HepG2 (cell line): ENCODE measurements around the gene GARIN1A. TPM values are rescaled to one million over a fixed set of nuclear protein-coding genes. Genes with fewer than 3 reads are reported as not detected.
"Not testable (repeated sequence)": the region's sequence is repeated elsewhere in the genome, so short reads cannot be mapped to it uniquely, and the experiment has no call there.

Experiments
- ATAC-seq: fragments of 200-7000 bp; cut with Tn5 transposase; 3 replicates; pipeline ENCODE4 v1.9.1; 2020; ENCODE audit warnings: mild to moderate bottlenecking, moderate library complexity
- BruUV-seq: library from RNA; stranded (reverse); fragments of 400-500 nt; replicated peaks from 2 replicates; lab custom pipeline; 2021; lab: Mats Ljungman, UMichigan
- CTCF ChIA-PET: fragments of 300-600 bp; formaldehyde crosslinking; extraction: SDS; loops from one replicate; lab custom pipeline; 2021; ENCODE audit warnings: low total read pairs, inconsistent platforms, low intra/inter-chr PET ratio; lab: Yijun Ruan, JAX
- POLR2A ChIA-PET: fragments of 350-600 bp; sonication (Branson Sonifier 250); formaldehyde crosslinking; loops from one replicate; lab custom pipeline; 2020; ENCODE audit warnings: antibody characterized with exemption, inconsistent platforms; lab: Yijun Ruan, JAX
- DNase-seq: peaks from one replicate; pipeline ENCODE4 v3.0.0-alpha.2; 2015; ENCODE audit warnings: low spot score
- FAIRE-seq: peaks from 3 replicates; lab custom pipeline; 2011; peaks lifted over from hg19 to GRCh38; lab: Jason Lieb, UNC
- H2AFZ ChIP-seq: one replicate; pipeline ENCODE4 v1.6.1; 2011; ENCODE audit warnings: low read length, inconsistent platforms
- H3K27ac ChIP-seq: fragments of 300-600 bp; 3 replicates; pipeline ENCODE4 v1.8.0; 2011; ENCODE audit warnings: mixed run types, mild to moderate bottlenecking, mixed read lengths, low read length, inconsistent platforms; ENCODE audit not compliant: insufficient read depth; ENCODE audit errors: extremely low read length
- H3K27me3 ChIP-seq, 2 experiments: fragments of 200-600 bp in 1 of 2; 2 replicates in 1 of 2; 3 replicates in 1 of 2; pipeline versions ENCODE4 v1.6.0 to v1.8.0; 2011; ENCODE audit warnings: low read length in 2 of 2, mild to moderate bottlenecking in 2 of 2, moderate library complexity in 2 of 2, inconsistent platforms in 1 of 2; ENCODE audit not compliant: insufficient read depth in 2 of 2, control insufficient read depth in 1 of 2
- H3K36me3 ChIP-seq, 2 experiments: fragments of 200-600 bp in 1 of 2; replicated peaks in 1 of 2; 2 replicates in 1 of 2; 3 replicates in 1 of 2; pipeline versions ENCODE4 v1.5.1 to v1.8.0; 2011; ENCODE audit warnings: low read length in 2 of 2, inconsistent platforms in 1 of 2; ENCODE audit not compliant: insufficient read depth in 2 of 2, control insufficient read depth in 1 of 2
- H3K4me1 ChIP-seq: 2 replicates; pipeline ENCODE4 v1.5.1; 2012; ENCODE audit warnings: low read length, inconsistent platforms; ENCODE audit not compliant: insufficient read depth
- H3K4me2 ChIP-seq: 2 replicates; pipeline ENCODE4 v1.6.0; 2011; ENCODE audit warnings: low read depth, low read length, inconsistent platforms
- H3K4me3 ChIP-seq, 3 experiments: fragments of 200-600 bp in 1 of 3; sonication (generic), shearing (Covaris generic) in 1 of 3; replicated peaks in 1 of 3; 2 replicates each; pipeline ENCODE4 v1.5.1; 2011 to 2016; ENCODE audit warnings: low read length in 3 of 3, inconsistent platforms in 2 of 3, low read depth in 2 of 3, mild to moderate bottlenecking in 2 of 3, control low read depth in 1 of 3, mixed read lengths in 1 of 3; ENCODE audit not compliant: insufficient read depth in 1 of 3
- H3K79me2 ChIP-seq: one replicate; pipeline ENCODE4 v1.6.1; 2011; ENCODE audit warnings: low read length, inconsistent platforms; ENCODE audit not compliant: insufficient read depth
- H3K9ac ChIP-seq: 2 replicates; pipeline ENCODE4 v1.6.0; 2011; ENCODE audit warnings: mild to moderate bottlenecking, low read depth, low read length, inconsistent platforms; ENCODE audit not compliant: insufficient read depth
- H3K9me3 ChIP-seq: 2 replicates; pipeline ENCODE4 v1.5.1; 2012; ENCODE audit warnings: mild to moderate bottlenecking, low read length
- H4K20me1 ChIP-seq: 2 replicates; pipeline ENCODE4 v1.6.0; 2011; ENCODE audit warnings: inconsistent platforms, mild to moderate bottlenecking, low read length, moderate library complexity; ENCODE audit not compliant: insufficient read depth
- WGBS: methylation state at CpG from one replicate; pipeline ENCODE4 v1.1.6; 2017; ENCODE audit warnings: low lambda C conversion rate; 5-methylcytosine and 5-hydroxymethylcytosine counted together
- in situ Hi-C: cut with HindIII; loops from 2 replicates; pipeline ENCODE4 v1.10.0; 2017; ENCODE audit warnings: low pct_unique_long_range_greater_than_20kb; ENCODE audit not compliant: extremely low pct_ligation_motif_present
- intact Hi-C: fragments of 100-400 bp; cut with micrococcal nuclease; formaldehyde crosslinking; loops from one replicate; pipeline ENCODE4 v1.10.0; 2022; ENCODE audit not compliant: unreplicated experiment
- polyA plus RNA-seq, 8 experiments: library from polyadenylated mRNA; depleted of rRNA in 3 of 8; stranded (reverse) in 7 of 8; unstranded in 1 of 8; fragments of >200 nt; fragmentation: Illumina TruSeq in 4 of 8; extraction: Trizol in 4 of 8; gene quantifications; 2 replicates each; pipeline versions ENCODE4 v1.2.1 to v1.2.3, GENCODE V29; 2011 to 2016; ENCODE audit warnings: low read depth in 4 of 8, missing spikeins in 1 of 8, mixed read lengths in 1 of 8; ENCODE audit not compliant: insufficient read depth in 1 of 8
- total RNA-seq, 5 experiments: library from RNA; depleted of rRNA; stranded (reverse); fragments of >200 nt; fragmentation: Illumina TruSeq; extraction: Trizol; gene quantifications; 2 replicates each; pipeline ENCODE4 v1.2.3, GENCODE V29; 2016; ENCODE audit warnings: low read depth in 1 of 5

GARIN1A gene
- total and polyA plus RNA-seq, 2 of the 13 experiments (the other 11 are each of a cell fraction or from before 2014, with no cell fraction given), result 0.12 TPM; not detected in 1

DNA sequence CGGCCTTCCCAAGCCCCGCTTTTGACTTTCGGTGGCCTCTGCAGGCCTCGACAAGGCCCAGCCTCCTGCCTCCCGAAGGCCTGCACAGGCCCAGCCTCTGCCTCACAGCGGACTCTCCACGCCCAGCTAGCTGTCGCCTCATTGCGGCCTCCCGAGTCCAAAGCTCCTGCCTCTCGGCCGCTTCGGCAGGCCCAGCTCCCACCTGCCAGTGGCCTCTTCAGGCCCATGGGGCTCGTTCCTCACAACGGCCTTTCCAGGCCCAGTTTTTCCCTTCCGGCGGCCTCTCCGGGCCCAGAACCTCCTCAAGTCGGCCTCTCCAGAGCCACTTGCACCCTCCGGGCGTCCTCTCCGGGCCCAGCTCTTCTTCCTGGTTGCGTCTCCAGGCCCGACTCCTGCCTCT is 19.5 kb upstream of the GARIN1A start:
- H2AFZ ChIP-seq, BruUV-seq, H3K4me1 ChIP-seq, H3K27me3 ChIP-seq, FAIRE-seq, CTCF ChIA-PET, in situ Hi-C loops, POLR2A ChIA-PET, H3K36me3 ChIP-seq, ATAC-seq, H3K9ac ChIP-seq, H4K20me1 ChIP-seq, H3K79me2 ChIP-seq, DNase-seq, H3K27ac ChIP-seq, H3K4me2 ChIP-seq, H3K9me3 ChIP-seq, intact Hi-C loops, H3K4me3 ChIP-seq: not testable (repeated sequence)
- WGBS, result 97% methylated on average over 9 of the region's 24 CpGs

DNA sequence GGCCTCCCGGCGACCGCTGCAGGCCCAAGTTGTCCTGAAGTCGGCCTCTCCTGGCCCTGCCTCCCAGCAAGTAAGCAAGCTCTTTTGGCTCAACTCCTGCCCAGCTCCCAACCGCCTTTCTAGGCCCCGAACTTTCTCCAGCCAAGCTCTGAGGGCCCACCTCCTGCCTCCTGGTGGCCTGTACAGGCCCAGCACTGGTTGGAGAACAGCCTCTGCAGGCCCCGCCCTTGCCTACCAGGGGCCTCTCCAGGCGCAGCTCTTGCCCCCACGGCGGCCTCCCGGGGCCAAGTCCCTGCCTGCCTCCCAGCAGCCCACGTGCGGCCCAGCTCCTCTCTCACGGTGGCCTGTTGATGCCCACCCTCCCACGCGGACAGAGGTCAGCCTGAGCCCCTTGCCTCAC is 18.9 kb upstream of the GARIN1A start:
- in situ Hi-C loops, DNase-seq, POLR2A ChIA-PET, CTCF ChIA-PET, H3K9ac ChIP-seq, H3K4me2 ChIP-seq, H3K4me1 ChIP-seq, H3K4me3 ChIP-seq, H2AFZ ChIP-seq, H3K79me2 ChIP-seq, H4K20me1 ChIP-seq, intact Hi-C loops, H3K27me3 ChIP-seq, ATAC-seq, H3K36me3 ChIP-seq, FAIRE-seq, H3K9me3 ChIP-seq, BruUV-seq, H3K27ac ChIP-seq: not testable (repeated sequence)
- 98% methylated on average over 12 of the region's 16 CpGs for WGBS

DNA sequence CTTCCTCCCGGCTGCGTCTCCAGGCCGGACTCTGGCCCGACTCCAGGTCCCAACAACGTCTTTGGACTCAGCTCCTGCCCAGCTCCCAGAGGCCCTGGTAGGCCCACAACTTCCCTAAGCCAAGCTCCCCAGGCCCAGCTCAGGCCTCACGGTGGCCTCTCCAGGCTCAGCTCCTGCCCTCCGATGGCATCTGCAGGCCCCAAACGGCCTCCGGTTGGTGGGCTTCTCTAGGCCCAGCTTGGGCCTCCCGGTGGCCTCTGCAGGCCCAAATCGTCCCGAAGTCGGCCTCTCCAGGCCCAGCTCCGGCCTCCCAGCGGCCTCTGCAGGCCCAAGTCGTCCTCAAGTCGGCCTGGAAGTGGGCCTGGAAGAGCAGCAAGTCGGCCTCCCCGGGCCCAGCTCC is 18.0 kb upstream of the GARIN1A start:
- H3K36me3 ChIP-seq, intact Hi-C loops, H4K20me1 ChIP-seq, H2AFZ ChIP-seq, H3K4me2 ChIP-seq, H3K27me3 ChIP-seq, H3K4me1 ChIP-seq, H3K9me3 ChIP-seq, H3K9ac ChIP-seq, DNase-seq, H3K27ac ChIP-seq, POLR2A ChIA-PET, H3K4me3 ChIP-seq, CTCF ChIA-PET, in situ Hi-C loops, BruUV-seq, H3K79me2 ChIP-seq, ATAC-seq, FAIRE-seq: not testable (repeated sequence)
- WGBS, result 100% methylated on average over 5 of the region's 19 CpGs

DNA sequence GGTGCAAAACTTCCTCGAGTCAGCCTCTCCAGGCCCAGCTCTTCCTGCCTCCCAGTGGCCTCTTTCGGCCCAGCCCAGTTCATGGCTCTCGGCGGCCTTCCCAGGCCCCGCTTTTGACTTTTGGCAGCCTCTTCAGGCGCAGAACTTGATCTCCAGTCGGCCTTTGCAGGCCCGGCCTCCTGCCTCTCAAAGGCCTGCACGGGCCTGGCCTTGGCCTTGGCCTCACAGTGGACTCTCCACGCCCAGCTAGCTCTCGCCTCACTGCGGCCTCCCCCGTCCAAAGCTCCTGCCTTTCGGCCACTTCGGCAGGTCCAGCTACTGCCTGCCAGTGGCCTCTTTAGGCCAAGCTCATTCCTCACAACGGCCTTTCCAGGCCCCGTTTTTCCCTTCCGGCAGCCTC is 17.6 kb upstream of the GARIN1A start:
- H3K4me1 ChIP-seq, H3K4me3 ChIP-seq, intact Hi-C loops, FAIRE-seq, H4K20me1 ChIP-seq, H3K9ac ChIP-seq, H3K27me3 ChIP-seq, ATAC-seq, BruUV-seq, H3K4me2 ChIP-seq, in situ Hi-C loops, H3K79me2 ChIP-seq, H3K27ac ChIP-seq, H2AFZ ChIP-seq, H3K9me3 ChIP-seq, CTCF ChIA-PET, H3K36me3 ChIP-seq, POLR2A ChIA-PET, DNase-seq: not testable (repeated sequence)
- WGBS, result 95% methylated on average over 18 of the region's 18 CpGs
